Activated CD4-positive, CD25-positive, alpha-beta regulatory T cell (primary cell): ENCODE data around the gene NAE1.
"Not testable (repeated sequence)": the region's sequence is repeated elsewhere in the genome, so short reads cannot be mapped to it uniquely, and the experiment has no call there.

Source experiments
- DNase-seq, 4 experiments: peaks; one replicate each; lab custom pipeline; 2025; lab: John Stamatoyannopoulos, UW

NAE1 gene

GRCh38 chr16:66802159-66802558 is 28.6 kb downstream of the NAE1 start:
- no peak for DNase-seq

DNA sequence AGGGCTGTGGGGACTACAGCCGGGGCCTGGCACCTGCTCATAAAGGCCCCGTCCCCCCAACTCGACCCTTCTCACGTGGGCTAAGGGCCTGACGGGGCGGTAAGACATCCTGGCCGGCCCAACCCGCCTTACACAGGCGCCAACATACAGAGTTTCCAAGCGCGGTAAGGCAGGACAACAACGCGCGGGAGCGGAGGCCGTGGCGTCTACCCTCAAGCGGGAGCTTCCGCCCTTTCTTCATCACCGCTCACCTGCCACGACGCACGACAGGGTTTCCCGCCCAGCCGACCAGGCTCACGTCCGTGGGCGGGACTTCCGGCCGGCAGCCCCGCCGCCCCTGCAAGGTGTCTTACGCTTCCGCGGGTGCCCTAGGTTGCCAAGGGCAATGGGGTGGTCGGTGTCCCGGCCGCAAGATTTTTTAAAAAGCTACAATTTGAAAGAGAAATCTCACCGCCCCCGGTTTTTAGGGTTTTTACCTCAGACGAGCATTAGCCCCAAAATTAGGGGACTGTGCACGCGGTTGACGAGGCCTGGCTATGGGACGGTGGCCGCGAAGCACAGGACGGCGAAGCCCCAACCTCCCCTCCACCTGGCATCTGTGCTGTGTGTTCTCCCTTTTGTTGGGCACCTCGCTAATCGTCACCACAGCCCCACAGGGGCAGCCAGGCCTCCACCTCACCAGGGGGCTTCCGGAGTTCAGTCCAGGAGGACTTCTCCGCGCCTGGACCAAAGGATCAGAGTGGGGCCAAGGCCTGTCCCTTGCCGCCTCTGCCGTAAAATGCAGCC is 29.3 kb downstream of the NAE1 start, which contains the start of gene TERB1:
TERB1 (minus strand) TSS at position 265 of the 786 bp plus-strand sequence. CDS start 4,786 bp downstream, outside the sequence.
- no peak for DNase-seq

DNA sequence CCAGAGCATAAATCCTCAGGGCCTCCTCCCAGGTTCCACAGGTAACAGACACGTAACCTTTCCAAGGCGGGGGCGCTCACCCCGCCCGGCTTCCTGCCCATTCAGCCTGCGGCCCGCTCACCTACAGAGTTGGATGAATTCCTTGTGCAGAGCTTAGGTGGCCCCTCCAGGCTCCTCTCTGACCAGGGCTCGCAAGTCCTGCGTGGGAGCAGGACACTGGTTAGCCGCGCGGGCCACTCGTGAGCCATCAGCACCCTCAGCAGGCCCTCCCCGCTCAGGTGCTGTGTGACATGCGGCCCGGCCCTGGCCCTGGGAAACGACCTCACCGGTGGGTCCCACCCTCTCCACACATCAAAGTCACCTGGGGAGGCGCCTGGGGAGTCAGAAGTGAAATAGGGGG is 29.9 kb downstream of the NAE1 start:
- DNase-seq = no peak

GRCh38 chr16:66798161-66798560 is 32.6 kb downstream of the NAE1 start:
- no peak for DNase-seq

GRCh38 chr16:66793984-66794383 is 36.8 kb downstream of the NAE1 start:
- not testable (repeated sequence) for DNase-seq

DNA sequence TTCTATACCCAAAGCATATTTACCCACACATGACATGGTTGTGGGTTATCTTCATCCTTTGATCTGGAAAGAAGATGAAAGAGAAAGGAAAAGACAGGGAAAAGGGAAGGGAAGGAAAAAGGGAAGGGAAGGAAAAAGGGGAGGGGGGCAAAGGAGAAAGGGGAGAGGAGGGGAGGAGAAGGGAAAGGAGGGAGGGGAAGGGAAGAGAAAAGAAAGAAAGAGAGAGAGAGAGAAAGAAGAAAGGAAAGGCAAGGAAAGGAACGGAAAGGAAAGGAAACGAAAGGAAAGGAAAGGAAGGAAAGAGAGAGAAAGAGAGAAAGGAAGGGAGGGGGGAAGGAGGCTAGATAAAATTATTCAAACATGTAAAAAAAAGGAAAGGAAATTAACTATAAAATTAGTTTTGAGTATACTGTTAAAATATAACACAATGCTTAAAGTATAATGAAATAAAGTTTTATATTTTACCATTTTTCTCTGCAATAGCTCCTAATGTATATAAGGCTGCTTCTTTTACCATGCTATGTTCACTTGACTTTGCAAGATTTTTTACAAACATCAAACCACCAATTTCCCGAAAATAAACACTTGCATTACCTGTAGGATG is 40.5 kb downstream of the NAE1 start:
- no peak for DNase-seq

DNA sequence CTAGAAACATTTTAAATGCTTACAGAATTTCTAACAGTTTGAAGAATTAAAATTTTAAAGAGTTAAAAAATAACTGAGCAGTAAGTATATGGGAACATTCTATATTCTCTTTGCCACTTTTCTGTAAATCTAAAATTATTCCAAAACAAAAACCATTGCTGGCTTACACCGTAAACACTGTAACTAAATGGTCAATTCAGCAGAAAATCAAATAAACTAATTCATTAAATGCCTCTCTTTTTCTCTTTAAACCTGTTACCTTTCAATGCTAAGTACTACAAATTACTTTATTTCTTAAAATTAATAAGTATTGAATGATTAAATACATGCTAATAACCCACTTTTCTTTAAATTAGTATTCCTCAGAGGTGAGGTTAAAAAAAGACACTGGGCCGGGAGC is 43.3 kb downstream of the NAE1 start:
- no peak for DNase-seq

- DNase-seq = no peak
Measured at GRCh38 chr16:66786551-66786950, 44.2 kb downstream of the NAE1 start.

DNA sequence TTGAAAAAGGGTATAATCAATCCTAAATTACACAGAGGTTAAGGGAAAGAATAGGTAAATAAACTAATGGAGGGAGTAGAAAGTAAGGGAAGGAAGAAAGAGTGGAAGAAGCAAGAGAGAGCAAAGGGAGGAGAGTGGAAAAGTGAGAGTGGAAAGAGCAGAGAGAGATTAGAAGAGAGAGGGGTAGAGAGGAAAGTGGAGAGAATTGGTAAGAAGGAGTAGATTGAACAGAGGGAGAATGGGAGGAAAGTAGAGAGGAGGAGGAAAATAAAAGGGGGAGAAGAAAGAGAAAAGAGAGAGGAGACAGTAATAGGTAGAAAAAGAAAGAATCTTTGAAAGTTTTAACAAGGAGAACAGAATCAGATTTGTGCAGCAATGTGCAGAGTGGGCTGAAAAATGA is 54.3 kb downstream of the NAE1 start:
- DNase-seq = no peak

- no peak for DNase-seq
Measured at GRCh38 chr16:66774981-66775380, 55.8 kb downstream of the NAE1 start.

DNA sequence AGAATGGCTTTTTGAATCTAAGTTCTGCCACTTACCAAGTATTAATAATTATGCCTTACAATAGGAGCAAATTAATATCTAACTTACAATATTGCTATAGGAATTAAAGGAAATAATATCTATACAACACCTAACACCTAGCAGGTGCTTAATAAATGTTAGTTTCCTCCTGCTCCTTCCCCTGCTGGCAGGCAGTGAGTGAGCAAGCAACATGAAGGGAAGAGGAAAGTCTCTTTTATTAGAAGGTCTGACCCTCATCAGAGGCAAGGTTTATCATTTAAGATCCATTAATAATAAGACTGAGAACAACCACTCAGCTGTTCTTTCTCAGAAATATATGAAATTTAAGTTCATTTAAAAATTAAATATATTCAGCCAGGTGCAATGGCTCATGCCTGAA is 72.7 kb downstream of the NAE1 start:
- no peak for DNase-seq

GRCh38 chr16:66754819-66755218 is 76.0 kb downstream of the NAE1 start:
- DNase-seq = no peak

DNA sequence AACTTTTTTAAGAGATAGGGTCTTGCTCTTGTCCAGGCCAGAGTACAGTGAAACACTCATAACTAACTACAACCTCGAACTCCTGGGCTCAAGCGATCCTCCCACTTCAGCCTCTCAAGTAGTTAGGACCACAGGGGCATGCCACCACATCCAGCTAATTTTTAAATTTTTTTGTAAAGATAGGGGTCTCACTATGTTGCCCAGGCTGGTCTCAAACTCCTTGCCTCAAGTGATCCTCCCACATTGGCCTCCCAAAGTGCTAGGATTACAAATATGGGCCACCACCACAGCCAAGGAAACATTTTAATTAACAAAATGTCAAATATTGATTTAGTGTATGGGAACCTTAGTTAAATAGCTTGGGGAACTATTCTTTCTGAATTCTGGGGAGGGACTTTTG is 76.6 kb downstream of the NAE1 start:
- no peak for DNase-seq

- DNase-seq = no peak
Measured at GRCh38 chr16:66752958-66753357, 77.8 kb downstream of the NAE1 start.
